ENCODE results near the gene ENTR1. TPM values are rescaled to one million over a fixed set of nuclear protein-coding genes. Genes with fewer than 3 reads are reported as not detected.

The ENTR1 gene
- polyA plus RNA-seq, 1 donor from 2014 or later = 63.7 TPM

DNA sequence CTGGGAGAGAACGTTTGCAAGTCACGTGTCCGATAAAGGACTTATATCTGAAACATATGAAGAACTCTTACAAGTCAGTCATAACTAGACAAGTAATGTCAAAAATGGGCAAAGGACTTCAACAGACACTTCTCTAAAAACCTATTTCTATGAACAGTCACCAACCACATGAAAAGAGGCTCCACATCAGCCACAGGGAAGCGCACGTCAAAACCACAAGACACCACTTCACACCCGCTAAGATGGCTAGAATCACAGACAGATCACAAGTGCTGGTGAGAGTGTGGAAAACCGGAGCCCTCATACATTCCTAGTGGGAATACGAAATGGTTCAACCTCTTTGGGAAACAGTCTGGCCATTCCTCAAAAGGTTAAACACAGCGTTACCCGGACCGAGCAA is 25.4 kb downstream of the ENTR1 start:
- no peaks in the 10 kb centered on the region for H4K20me1 ChIP-seq (ENCODE audit: insufficient read depth)
- H3K9me2 ChIP-seq (ENCODE audit: insufficient read depth, low read length) = no peaks in the 10 kb centered on the region
- H3K27me3 ChIP-seq (ENCODE audit: insufficient read depth, low read depth, low read length) = no peaks in the 10 kb centered on the region
- H3K4me2 ChIP-seq (ENCODE audit: low read length) = no peak overlapping the region
- no peak overlapping the region for H2AFZ ChIP-seq (ENCODE audit: low read depth, low read length)
- H3K36me3 ChIP-seq (ENCODE audit: insufficient read depth, low read length) = no peaks in the 10 kb centered on the region
- H3K79me2 ChIP-seq (replicated peaks; ENCODE audit: insufficient read depth, low read length) = no peaks in the 10 kb centered on the region
- TF ChIP-seq POLR2AphosphoS5 (IDR thresholded peaks at IDR 0.05) = no peak
- TF ChIP-seq, protein P1, sequence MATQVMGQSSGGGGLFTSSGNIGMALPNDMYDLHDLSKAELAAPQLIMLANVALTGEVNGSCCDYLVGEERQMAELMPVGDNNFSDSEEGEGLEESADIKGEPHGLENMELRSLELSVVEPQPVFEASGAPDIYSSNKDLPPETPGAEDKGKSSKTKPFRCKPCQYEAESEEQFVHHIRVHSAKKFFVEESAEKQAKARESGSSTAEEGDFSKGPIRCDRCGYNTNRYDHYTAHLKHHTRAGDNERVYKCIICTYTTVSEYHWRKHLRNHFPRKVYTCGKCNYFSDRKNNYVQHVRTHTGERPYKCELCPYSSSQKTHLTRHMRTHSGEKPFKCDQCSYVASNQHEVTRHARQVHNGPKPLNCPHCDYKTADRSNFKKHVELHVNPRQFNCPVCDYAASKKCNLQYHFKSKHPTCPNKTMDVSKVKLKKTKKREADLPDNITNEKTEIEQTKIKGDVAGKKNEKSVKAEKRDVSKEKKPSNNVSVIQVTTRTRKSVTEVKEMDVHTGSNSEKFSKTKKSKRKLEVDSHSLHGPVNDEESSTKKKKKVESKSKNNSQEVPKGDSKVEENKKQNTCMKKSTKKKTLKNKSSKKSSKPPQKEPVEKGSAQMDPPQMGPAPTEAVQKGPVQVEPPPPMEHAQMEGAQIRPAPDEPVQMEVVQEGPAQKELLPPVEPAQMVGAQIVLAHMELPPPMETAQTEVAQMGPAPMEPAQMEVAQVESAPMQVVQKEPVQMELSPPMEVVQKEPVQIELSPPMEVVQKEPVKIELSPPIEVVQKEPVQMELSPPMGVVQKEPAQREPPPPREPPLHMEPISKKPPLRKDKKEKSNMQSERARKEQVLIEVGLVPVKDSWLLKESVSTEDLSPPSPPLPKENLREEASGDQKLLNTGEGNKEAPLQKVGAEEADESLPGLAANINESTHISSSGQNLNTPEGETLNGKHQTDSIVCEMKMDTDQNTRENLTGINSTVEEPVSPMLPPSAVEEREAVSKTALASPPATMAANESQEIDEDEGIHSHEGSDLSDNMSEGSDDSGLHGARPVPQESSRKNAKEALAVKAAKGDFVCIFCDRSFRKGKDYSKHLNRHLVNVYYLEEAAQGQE (IDR thresholded peaks at IDR 0.05; ENCODE audit: borderline replicate concordance) = no peak
- TF ChIP-seq MXI1 (conservative IDR thresholded peaks at IDR 0.05; ENCODE audit: poor library complexity, severe bottlenecking) = no peak
- no peak for TF ChIP-seq RAD21 (conservative IDR thresholded peaks at IDR 0.05)
- no peak for TF ChIP-seq TAF1 (IDR thresholded peaks at IDR 0.05; ENCODE audit: low read depth)
- TF ChIP-seq, protein P2, sequence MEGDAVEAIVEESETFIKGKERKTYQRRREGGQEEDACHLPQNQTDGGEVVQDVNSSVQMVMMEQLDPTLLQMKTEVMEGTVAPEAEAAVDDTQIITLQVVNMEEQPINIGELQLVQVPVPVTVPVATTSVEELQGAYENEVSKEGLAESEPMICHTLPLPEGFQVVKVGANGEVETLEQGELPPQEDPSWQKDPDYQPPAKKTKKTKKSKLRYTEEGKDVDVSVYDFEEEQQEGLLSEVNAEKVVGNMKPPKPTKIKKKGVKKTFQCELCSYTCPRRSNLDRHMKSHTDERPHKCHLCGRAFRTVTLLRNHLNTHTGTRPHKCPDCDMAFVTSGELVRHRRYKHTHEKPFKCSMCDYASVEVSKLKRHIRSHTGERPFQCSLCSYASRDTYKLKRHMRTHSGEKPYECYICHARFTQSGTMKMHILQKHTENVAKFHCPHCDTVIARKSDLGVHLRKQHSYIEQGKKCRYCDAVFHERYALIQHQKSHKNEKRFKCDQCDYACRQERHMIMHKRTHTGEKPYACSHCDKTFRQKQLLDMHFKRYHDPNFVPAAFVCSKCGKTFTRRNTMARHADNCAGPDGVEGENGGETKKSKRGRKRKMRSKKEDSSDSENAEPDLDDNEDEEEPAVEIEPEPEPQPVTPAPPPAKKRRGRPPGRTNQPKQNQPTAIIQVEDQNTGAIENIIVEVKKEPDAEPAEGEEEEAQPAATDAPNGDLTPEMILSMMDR (IDR thresholded peaks at IDR 0.05; ENCODE audit: poor library complexity, severe bottlenecking) = no peak
- TF ChIP-seq SMC3 (conservative IDR thresholded peaks at IDR 0.05; ENCODE audit: poor library complexity) = no peak
- no peak for TF ChIP-seq EZH2 (IDR thresholded peaks at IDR 0.05; ENCODE audit: borderline replicate concordance, insufficient read depth, low read length, poor library complexity, severe bottlenecking)
- no peak for TF ChIP-seq EP300 (conservative IDR thresholded peaks at IDR 0.05; ENCODE audit: poor library complexity, severe bottlenecking)
- H3K9me3 ChIP-seq (ENCODE audit: low read length) = no peaks in the 10 kb centered on the region
- no peaks in the 10 kb centered on the region for H3F3A ChIP-seq (ENCODE audit: insufficient read depth, low read length, poor library complexity, severe bottlenecking)
- H3K4me3 ChIP-seq (ENCODE audit: low read length) = no peak overlapping the region
- no peak overlapping the region for H3K9ac ChIP-seq (ENCODE audit: low read length)
- no peak overlapping the region for H3K27ac ChIP-seq (ENCODE audit: low read length)

DNA sequence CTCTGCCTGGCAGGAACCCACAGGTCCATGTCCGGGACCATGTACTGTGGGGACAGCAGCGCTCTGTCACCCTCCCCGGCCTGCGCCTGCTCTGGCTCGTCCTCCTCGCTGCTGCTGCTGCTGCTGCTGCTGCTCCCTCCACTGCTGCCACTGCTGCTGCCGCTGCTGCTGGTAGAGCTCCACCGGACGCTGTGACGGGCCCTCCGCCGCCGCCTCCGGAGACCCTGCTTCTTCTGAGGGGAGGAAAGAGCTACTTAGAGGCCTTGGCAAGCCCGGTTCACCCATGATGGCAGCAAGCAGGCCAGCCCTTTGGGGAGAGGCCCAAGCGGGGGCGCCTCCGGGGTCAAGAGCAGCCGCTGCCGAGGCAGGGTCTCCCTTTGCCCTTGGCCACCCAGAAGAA is 27.0 kb downstream of the ENTR1 start:
- Histone ChIP-seq H3K9ac (ENCODE audit: low read length) (no peak overlapping the region), H3F3A (ENCODE audit: insufficient read depth, low read length, poor library complexity, severe bottlenecking) (no peaks in the 10 kb centered on the region), H3K27ac (ENCODE audit: low read length) (no peak overlapping the region), H2AFZ (ENCODE audit: low read depth, low read length) (no peak overlapping the region), H3K9me2 (ENCODE audit: insufficient read depth, low read length) (no peaks in the 10 kb centered on the region), H3K9me3 (ENCODE audit: low read length) (no peaks in the 10 kb centered on the region), H4K20me1 (ENCODE audit: insufficient read depth) (no peaks in the 10 kb centered on the region), H3K36me3 (ENCODE audit: insufficient read depth, low read length) (no peaks in the 10 kb centered on the region), H3K27me3 (ENCODE audit: insufficient read depth, low read depth, low read length) (no peaks in the 10 kb centered on the region), H3K4me2 (ENCODE audit: low read length) (no peak overlapping the region), H3K4me3 (ENCODE audit: low read length) (no peak overlapping the region), H3K79me2 (replicated peaks; ENCODE audit: insufficient read depth, low read length) (no peaks in the 10 kb centered on the region)
- TF ChIP-seq, protein P2 (IDR thresholded peaks at IDR 0.05; ENCODE audit: poor library complexity, severe bottlenecking) = no peak
- no peak for TF ChIP-seq MXI1 (conservative IDR thresholded peaks at IDR 0.05; ENCODE audit: poor library complexity, severe bottlenecking)
- TF ChIP-seq, protein P1 (IDR thresholded peaks at IDR 0.05; ENCODE audit: borderline replicate concordance) = no peak
- TF ChIP-seq TAF1 (IDR thresholded peaks at IDR 0.05; ENCODE audit: low read depth) = no peak
- TF ChIP-seq EP300 (conservative IDR thresholded peaks at IDR 0.05; ENCODE audit: poor library complexity, severe bottlenecking) = no peak
- no peak for TF ChIP-seq EZH2 (IDR thresholded peaks at IDR 0.05; ENCODE audit: borderline replicate concordance, insufficient read depth, low read length, poor library complexity, severe bottlenecking)
- TF ChIP-seq SMC3 (conservative IDR thresholded peaks at IDR 0.05; ENCODE audit: poor library complexity) = no peak
- TF ChIP-seq POLR2AphosphoS5 (IDR thresholded peaks at IDR 0.05) = no peak

Measured in neural cell (in vitro differentiated cells).